Measurements from ENCODE around the gene TEAD2.

The TEAD2 gene

GRCh38 chr19:49362048-49362928 lies at the start of gene TEAD2:
TSS of gene TEAD2 (minus strand) at chr19:49362416. CDS start at chr19:49360075, 2,341 bp downstream.
- H3K4me3 ChIP-seq (ENCODE audit: insufficient read depth, low read length, poor library complexity, severe bottlenecking) = no peak within 1 kb of the TSS
- no peak within 1 kb of the TSS for H2AFZ ChIP-seq (ENCODE audit: low read depth, low read length, severe bottlenecking)
- no peak within 1 kb of the TSS for H3K27ac ChIP-seq (ENCODE audit: low read depth, low read length)
- no peak within 1 kb of the TSS for H3K9ac ChIP-seq (ENCODE audit: low read length)
- H3K9me3 ChIP-seq (ENCODE audit: insufficient read depth, low read length) = no peaks in the 10 kb centered on the region
- H3K9me2 ChIP-seq (replicated peaks; ENCODE audit: insufficient read depth, low read length) = no peaks in the 10 kb centered on the region
- no peaks in the 10 kb centered on the region for H4K20me1 ChIP-seq (ENCODE audit: low read depth, low read length)
- no peaks in the 10 kb centered on the region for H3K36me3 ChIP-seq (ENCODE audit: low read length)
- H3K4me2 ChIP-seq (ENCODE audit: low read depth, low read length, poor library complexity, severe bottlenecking) = no peak within 1 kb of the TSS
- TF ChIP-seq EZH2phosphoT487 (conservative IDR thresholded peaks at IDR 0.05; ENCODE audit: low read length) = no peak
- no peak for TF ChIP-seq CTCF (IDR thresholded peaks at IDR 0.05; ENCODE audit: insufficient read depth, low read length, poor library complexity, severe bottlenecking)
- no peaks in the 10 kb centered on the region for H3K79me2 ChIP-seq (ENCODE audit: insufficient read depth, low read length)
- no peaks in the 10 kb centered on the region for H3K27me3 ChIP-seq (ENCODE audit: low read length)
- no peaks in the 10 kb centered on the region; the same call in 1 of the 2 replicates for H3F3A ChIP-seq (ENCODE audit: insufficient read depth)

GRCh38 chr19:49411681-49412326 lies 49.6 kb upstream of the TEAD2 start:
- H2AFZ ChIP-seq (ENCODE audit: low read depth, low read length, severe bottlenecking) = no peak overlapping the region
- no peaks in the 10 kb centered on the region for H4K20me1 ChIP-seq (ENCODE audit: low read depth, low read length)
- H3K4me2 ChIP-seq (ENCODE audit: low read depth, low read length, poor library complexity, severe bottlenecking) = no peak overlapping the region
- H3K79me2 ChIP-seq (ENCODE audit: insufficient read depth, low read length) = no peaks in the 10 kb centered on the region
- no peaks in the 10 kb centered on the region for H3K9me2 ChIP-seq (replicated peaks; ENCODE audit: insufficient read depth, low read length)
- H3F3A ChIP-seq (ENCODE audit: insufficient read depth) = no peaks in the 10 kb centered on the region
- H3K27me3 ChIP-seq (ENCODE audit: low read length) = no peaks in the 10 kb centered on the region
- TF ChIP-seq EZH2phosphoT487 (conservative IDR thresholded peaks at IDR 0.05; ENCODE audit: low read length) (no peak), CTCF (IDR thresholded peaks at IDR 0.05; ENCODE audit: insufficient read depth, low read length, poor library complexity, severe bottlenecking) (no peak)
- H3K9me3 ChIP-seq (ENCODE audit: insufficient read depth, low read length) = no peaks in the 10 kb centered on the region
- no peak overlapping the region for H3K27ac ChIP-seq (ENCODE audit: low read depth, low read length)
- no peak overlapping the region for H3K4me3 ChIP-seq (ENCODE audit: insufficient read depth, low read length, poor library complexity, severe bottlenecking)
- no peaks in the 10 kb centered on the region for H3K36me3 ChIP-seq (ENCODE audit: low read length)
- H3K9ac ChIP-seq (ENCODE audit: low read length) = no peak overlapping the region

- Histone ChIP-seq H3K4me3 (ENCODE audit: insufficient read depth, low read length, poor library complexity, severe bottlenecking) (no peak overlapping the region), H3K4me2 (ENCODE audit: low read depth, low read length, poor library complexity, severe bottlenecking) (peak overlapping the region; percentile 24), H2AFZ (ENCODE audit: low read depth, low read length, severe bottlenecking) (no peak overlapping the region), H3K36me3 (ENCODE audit: low read length) (no peaks in the 10 kb centered on the region), H3K79me2 (ENCODE audit: insufficient read depth, low read length) (no peaks in the 10 kb centered on the region), H3F3A (ENCODE audit: insufficient read depth) (no peaks in the 10 kb centered on the region), H3K9ac (ENCODE audit: low read length) (no peak overlapping the region), H3K27me3 (ENCODE audit: low read length) (no peaks in the 10 kb centered on the region), H3K27ac (ENCODE audit: low read depth, low read length) (no peak overlapping the region), H3K9me2 (replicated peaks; ENCODE audit: insufficient read depth, low read length) (no peaks in the 10 kb centered on the region), H4K20me1 (ENCODE audit: low read depth, low read length) (no peaks in the 10 kb centered on the region), H3K9me3 (ENCODE audit: insufficient read depth, low read length) (no peaks in the 10 kb centered on the region)
- TF ChIP-seq CTCF (IDR thresholded peaks at IDR 0.05; ENCODE audit: insufficient read depth, low read length, poor library complexity, severe bottlenecking) (no peak), EZH2phosphoT487 (conservative IDR thresholded peaks at IDR 0.05; ENCODE audit: low read length) (no peak)
Measured at GRCh38 chr19:49409441-49410029, 47.3 kb upstream of the TEAD2 start.

All from SU-DHL-6 (cell line).